Activated T-cell treated with anti-CD3 and anti-CD28 coated beads for 24 hours (primary cell): ENCODE measurements around the gene AVL9.
"Not testable (repeated sequence)": the region's sequence is repeated elsewhere in the genome, so short reads cannot be mapped to it uniquely, and the experiment has no call there.

Experiments
- DNase-seq: peaks from one replicate; pipeline ENCODE4 v3.0.0-alpha.2; 2020; ENCODE audit warnings: low read depth

The AVL9 gene

DNA sequence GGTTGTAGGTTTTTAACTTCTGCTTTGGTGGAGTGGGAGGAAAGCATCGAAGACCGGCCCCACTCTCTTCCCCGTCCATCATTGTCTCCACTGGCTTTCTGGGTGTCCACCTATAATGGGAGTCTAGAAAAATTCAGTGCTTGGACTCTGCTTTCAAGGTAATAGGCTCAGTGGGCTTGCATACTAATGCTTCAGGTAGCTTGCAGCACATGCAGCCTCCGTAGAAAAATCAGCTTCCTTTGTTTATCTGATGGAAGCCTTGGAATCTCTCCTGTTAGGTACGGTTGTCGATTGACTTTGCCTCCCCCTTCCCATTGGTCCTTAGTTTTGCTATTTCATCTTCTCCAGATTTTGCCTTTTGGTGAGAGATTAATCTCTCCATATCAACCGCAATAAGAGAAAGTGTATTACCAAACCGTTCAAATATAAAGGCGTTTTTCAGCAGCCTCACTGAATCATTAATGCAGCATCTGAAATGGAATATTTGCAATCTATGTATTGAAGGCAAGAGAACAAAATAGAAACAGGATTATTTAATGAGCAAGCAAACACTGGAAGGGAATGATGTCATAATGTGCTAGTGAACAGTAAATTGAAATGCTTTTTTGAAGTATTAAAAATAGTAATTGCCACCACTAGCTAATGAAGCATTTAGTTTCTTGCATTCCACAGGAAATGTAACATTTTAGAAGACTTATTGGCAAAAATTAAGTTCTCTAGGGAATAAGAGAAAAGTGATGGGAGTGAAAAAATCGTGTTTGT, 944 bp downstream of the AVL9 start:
- DNase-seq = no peak

- not testable (repeated sequence) for DNase-seq
Observed at GRCh38 chr7:32499755-32500154, 4.5 kb downstream of the AVL9 start.

DNA sequence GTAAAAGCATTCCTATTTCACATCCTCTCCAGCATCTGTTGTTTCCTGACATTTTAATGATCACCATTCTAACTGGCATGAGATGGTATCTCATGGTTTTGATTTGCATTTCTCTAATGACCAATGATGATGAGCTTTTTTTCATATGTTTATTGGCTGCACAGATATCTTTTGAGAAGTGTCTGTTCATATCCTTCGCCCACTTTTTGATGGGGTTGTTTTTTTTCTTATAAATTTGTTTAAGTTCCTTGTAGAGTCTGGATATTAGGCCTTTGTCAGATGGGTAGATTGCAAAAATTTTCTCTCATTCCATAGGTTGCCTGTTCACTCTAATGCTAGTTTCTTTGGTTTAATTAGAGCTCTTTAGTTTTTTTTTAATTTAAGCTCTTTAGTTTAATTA, 4.9 kb downstream of the AVL9 start:
- not testable (repeated sequence) for DNase-seq

- no peak for DNase-seq
Observed at GRCh38 chr7:32500922-32501341, 5.6 kb downstream of the AVL9 start.

DNA sequence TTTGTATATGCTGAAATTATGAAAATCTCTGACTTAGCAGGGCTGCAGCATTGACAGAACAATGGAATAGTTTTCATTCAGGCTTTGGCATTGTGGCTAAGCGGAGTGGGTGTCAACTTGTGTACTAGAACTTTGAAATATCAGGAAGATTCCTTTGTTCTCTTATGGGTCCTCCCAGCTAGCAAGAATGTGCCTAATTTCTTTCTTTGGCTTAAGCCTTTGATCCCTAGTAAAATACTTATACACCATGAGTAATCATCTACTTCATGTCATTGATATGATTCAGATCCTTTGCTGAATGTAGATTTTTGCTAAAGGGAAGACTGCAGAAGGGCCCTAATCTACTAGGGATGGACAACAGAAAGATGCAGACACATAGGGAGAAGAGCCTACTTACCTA, 6.2 kb downstream of the AVL9 start:
- DNase-seq = no peak

GRCh38 chr7:32502728-32503127, 7.4 kb downstream of the AVL9 start:
- no peak for DNase-seq

GRCh38 chr7:32506266-32507054, 11.2 kb downstream of the AVL9 start:
- DNase-seq = no peak

- no peak for DNase-seq
Observed at GRCh38 chr7:32507414-32507813, 12.1 kb downstream of the AVL9 start.

DNA sequence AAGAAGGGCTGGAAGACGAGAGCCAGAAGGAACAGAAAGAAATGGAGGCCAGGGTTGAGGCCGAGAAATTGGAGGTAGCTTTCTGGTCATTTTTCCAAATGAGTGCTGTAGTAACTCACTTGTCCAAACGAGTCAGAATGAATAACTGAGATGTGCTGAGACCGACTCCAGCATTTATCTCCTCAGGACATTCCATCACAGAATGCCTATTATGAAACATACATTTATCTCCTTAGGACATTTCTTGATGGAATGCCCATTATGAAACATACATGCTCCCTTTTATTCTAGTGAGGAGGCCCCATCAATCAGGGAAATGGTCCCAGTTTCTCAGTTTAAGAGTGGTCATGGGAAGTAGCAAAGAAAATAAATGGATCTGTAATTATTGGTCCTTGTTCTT, 16.5 kb downstream of the AVL9 start:
- no peak for DNase-seq

- no peak for DNase-seq
Observed at GRCh38 chr7:32513210-32513609, 17.9 kb downstream of the AVL9 start.

- no peak for DNase-seq
Observed at GRCh38 chr7:32515890-32516550, 20.7 kb downstream of the AVL9 start.

DNA sequence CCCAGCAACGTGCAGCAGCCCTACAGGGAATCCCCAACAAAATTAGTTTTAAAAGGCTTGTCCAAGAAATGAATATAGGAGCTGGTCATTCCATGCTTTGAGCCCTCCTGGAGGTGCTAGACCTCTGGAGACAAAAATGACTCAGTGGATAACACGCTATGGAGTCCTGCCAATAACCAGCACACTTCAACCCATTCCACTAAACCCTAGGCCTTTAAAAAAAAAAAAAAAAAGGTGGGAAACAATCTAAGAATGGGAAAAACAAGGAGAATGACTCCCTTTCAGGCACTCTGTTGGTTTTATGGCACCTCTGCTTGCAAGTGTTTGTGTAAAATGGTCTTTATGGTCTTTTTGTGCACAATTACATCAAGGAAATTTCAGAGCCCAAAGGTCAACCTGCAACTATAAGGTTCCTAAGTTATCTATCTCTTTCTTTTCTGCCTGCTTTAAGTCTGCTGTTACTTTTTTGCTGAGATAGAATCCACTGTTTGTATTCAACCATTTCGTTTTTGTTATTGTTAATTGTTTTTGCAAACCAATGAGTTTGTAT, 21.3 kb downstream of the AVL9 start:
- no peak for DNase-seq

DNA sequence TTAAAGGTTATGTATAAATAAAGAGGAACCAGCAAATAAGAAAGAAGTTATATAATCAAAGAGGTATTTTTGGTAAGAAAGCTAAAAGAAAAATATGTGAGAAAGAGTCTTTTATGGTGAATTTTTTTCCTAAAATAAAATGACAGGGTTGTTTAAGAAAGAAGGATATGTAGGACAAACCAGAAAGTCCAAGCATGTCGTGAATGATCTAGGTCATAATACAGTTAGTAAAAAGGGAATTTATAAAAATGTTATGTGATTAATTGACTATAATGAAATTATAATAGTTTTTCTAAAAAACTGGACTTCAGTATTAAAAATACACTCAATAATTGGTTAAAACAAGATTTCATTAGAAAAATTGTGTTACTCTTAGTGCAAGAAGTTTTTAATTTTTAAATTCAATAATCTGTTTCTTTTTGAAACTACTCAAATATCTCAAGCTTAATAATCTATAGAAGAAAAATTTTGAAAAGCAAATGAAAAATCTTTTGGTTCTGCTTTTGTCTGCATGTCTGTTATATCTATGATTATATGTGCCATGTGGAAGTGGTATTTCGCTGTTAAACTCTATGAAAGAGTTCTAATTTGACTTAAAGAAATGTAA, 23.3 kb downstream of the AVL9 start:
- DNase-seq = no peak

DNA sequence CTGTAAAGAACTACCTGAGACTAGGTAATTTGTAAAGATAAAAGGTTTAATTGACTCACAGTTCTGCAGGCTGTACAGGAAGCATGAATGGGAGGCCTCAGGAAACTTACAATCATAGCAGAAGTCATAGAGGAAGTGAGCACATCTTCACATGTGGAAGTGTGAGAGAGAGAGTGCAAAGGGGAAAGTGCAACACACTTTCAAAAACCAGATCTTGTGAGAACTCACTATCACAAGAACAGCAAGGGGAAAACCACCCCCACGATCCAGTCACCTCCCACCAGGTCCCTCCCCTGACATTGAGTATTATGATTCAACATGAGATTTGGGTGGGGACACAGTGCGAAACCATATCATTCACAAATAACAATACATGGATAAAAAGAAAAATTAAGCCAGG, 24.5 kb downstream of the AVL9 start:
- DNase-seq = peak; percentile 16

GRCh38 chr7:32522746-32523530, 27.6 kb downstream of the AVL9 start:
- DNase-seq = no peak

- DNase-seq = no peak
Observed at GRCh38 chr7:32524631-32525030, 29.3 kb downstream of the AVL9 start.

DNA sequence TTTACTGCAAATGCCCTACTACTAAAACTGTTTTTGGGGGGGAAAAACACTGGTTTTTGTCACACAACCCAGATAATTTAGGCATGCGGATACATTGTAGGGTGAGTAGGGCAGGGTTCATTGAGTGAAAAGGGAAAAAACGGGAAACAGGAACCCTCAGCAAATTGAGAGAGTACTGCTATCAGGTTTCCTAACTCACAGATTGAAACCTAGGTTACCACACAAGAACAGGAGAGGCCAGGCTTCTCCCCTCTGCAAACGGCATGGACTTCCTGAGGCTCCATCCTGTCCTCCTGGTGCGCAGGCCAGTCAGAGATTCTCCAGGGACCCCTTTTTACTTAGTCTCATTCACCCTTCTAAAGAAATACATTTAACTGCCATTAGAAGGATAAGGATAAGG, 30.6 kb downstream of the AVL9 start:
- DNase-seq = no peak

GRCh38 chr7:32531402-32531801, 36.1 kb downstream of the AVL9 start:
- DNase-seq = no peak

DNA sequence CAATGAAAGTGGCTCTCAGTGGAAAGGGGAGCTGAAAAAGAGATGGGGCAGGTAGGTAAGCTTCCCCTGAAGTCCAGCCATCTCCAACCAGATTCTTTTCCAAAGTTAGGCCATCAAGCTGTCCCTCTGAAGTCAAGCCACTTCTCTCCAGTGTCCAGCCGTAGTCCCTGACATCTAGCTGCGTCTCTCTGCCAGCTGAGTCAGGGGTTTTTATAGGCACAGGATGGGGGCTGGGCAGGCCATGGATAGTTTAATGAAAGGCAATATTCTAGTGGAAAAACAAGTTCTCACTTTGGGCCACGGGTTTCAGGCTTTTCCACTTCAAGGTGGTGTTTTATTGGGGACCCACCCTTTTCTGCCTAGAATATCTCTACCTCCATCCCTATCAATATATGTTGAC, 36.8 kb downstream of the AVL9 start:
- no peak for DNase-seq

DNA sequence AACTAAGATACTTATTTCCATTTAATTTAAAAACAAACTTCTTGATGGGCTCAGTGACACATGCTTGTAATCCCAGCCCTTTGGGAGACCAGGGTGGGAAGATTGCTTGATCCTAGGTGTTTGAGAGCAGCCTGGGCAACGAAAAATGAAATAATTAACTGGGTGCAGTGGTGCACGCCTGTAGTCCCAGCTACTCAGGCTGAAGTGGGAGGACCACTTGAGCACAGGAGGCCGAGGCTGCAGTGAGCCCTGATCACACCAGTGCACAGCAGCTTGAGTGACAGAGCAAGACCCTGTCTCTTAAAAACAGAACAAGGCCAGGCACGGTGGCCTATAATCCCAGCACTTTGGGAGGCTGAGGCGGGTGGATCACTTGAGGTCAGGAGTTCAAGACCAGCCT, 37.4 kb downstream of the AVL9 start:
- DNase-seq = no peak

DNA sequence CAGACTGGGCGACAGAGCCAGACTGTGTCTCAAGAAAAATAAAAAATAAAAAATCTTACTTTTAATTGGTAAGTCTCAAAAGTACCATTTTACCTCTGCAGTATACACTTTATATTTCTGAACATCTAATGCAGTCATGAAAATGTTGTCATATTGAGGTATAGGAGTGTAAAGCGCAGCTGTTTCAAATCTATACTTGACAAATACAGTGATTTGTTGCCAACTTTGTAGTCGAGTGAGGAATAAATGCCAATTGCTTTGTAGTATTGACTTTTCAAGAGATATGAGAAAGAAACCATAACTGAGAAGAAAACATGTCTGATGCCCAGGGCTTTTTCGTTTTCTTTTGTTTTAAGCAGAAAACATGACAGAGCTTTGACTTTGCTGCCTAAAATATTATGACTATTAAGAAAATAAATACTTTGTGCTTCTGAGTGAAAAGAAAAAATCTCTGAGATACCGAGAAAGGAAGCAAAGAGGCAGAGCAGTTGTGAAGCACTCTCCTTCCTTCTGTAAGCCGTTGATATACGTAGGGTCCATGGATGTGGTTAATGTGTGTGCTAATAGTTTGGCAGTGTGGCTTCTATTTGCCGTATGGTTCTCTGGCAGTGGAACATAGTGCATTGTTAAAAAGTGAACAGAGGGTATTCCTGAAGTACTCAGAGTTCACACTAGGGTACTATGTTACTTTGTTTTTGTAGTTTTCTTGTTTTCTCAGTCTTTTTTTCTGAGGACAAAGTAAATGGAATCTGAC, 38.2 kb downstream of the AVL9 start:
- DNase-seq = no peak
